GM21723 (cell line): ENCODE measurements around the gene DYNLRB2.

Experiments
- ATAC-seq: cut with Tn5 transposase; IDR thresholded peaks from one replicate; pipeline ENCODE4 v1.9.1; 2021; ENCODE audit warnings: mild to moderate bottlenecking, moderate library complexity; ENCODE audit not compliant: unreplicated experiment

Gene DYNLRB2

DNA sequence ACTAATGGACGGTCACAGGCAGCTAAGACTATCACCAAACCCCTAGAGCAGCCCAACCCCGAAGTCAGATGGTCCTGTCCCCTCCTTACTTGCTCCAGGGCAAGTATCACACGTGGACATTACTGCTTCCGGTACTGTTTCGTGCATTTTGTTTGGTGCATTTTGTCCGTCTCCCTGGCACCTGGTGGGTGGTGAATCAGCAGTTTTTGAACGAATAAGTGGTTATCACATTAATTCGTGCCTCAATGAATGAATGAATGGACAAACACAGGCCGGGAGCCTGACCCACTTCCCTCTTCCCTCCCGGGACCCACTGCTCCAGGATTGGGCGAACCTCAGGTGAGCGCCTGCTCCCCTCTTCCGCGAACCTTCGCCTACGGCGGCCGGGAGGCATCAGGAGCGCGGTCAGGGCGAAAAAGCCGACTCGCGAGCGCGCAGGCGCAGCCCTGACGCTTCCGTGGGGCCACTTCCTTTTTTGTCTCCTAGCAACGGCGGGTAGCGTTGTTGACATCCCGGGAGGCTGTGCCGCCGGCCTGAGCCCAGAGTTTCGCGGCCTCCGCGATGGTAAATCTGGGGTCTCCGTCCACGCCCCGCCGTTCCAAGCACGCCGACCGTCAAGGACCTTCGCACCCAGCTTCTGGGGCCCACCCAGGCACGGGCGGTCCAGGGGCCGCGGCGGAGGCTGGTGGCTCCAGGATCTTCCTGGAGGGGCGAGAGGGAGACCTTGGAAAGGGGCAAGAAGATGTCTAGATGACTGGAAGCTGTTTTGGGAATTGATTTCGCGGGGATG, at the start of gene DYNLRB2:
Gene DYNLRB2, plus strand, starts transcription at position 478 of the 790 bp plus-strand sequence. Its CDS starts 84 bp downstream, at position 562.
- peak; percentile 99 for ATAC-seq

DNA sequence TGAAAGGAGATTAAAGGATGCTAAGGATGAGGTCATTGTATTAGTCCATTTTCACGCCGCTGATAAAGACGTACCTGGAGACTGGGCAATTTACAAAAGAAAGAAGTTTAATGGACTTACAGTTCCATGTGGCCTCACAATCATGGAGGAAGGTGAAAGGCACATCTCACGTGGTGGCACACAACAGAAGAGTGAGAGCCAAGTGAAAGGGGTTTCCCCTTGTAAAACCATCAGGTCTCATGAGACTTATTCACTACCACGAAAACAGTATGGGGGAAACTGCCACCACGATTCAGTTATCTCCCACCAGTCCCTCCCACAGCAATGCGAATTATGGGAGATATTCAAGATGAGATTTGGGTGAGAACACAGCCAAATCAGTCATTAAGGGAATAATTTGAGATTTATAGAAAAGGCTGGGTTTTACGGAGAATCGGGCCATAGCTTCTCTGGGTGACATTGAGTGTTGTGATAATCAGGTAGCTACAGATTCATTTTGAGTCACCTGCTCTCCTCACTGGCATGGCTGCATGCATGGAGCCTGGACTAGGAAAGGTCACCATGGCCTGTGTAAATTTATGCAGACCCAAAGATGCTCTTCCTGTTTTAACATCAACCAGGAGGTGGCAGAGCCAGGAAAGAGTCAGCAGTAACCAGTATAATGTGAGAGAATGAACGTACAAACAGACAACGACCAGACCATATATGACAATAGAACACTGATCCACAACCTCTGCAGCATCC, 40.5 kb upstream of the DYNLRB2 start:
- no peak for ATAC-seq

- ATAC-seq, result no peak
Measured at GRCh38 chr16:80500961-80501525, 39.8 kb upstream of the DYNLRB2 start.

GRCh38 chr16:80503107-80503506, 37.7 kb upstream of the DYNLRB2 start:
- ATAC-seq, result no peak

GRCh38 chr16:80507538-80507937, 33.3 kb upstream of the DYNLRB2 start:
- ATAC-seq, result no peak

DNA sequence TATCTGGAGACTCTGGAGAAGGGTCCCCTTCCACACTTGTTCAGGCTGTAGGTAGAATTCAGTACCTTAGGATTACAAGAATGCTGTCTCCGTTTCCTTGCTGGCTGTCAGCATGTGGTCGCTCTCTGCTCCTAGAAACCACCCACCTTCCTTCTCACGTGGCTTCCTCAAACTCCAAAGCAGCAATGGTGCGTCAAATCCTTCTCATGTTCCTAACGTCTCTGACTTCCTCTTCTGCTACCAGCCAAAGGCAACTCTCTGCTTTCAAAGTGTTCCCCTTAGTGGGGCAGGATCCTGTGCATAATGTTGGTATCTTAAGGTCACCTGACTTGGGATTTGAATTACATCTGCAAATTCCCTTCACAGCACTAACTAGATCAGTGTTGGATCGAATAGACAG, 30.9 kb upstream of the DYNLRB2 start:
- ATAC-seq, result no peak

GRCh38 chr16:80511824-80512592, 28.8 kb upstream of the DYNLRB2 start:
- no peak for ATAC-seq

GRCh38 chr16:80512593-80512853, 28.3 kb upstream of the DYNLRB2 start:
- no peak for ATAC-seq

DNA sequence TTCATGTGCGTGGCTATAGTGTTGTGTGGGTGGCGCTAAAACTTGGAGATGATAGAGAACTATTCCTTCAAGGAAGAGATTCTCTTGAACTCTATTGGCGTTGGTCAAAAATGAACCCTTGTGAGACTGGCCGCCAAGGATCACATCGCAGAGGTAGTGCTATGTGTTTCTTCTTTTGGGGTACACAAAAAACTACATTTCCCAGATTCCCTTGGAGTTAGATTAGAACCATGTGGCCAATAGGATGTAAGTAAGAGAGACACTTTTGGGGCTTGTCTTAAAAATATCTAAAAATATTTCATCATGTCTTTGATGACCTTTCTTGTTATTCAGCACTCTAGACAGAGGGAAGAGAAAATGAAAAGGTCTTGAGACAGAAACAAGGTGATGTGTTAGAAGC, 25.4 kb upstream of the DYNLRB2 start:
- ATAC-seq, result no peak

DNA sequence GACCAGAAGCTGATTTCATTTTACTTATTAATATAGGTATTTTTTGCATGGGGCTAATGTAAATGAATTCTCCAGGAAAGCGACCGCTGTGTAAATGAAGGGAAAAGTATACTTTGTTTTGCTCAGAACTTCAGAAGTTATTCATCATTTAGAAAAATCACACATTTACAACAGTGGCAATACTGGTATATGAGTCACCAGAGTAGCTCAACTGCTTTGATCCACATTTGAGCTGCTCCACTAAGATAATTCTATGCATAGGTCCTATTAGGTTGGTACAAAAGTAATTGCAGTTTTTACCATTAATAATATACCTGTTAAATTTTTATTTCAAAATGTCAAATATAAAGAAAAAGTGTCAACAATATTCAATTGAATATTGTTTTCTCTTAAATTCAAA, 22.9 kb upstream of the DYNLRB2 start:
- no peak for ATAC-seq

GRCh38 chr16:80518436-80518835, 22.4 kb upstream of the DYNLRB2 start:
- no peak for ATAC-seq

GRCh38 chr16:80519189-80519588, 21.6 kb upstream of the DYNLRB2 start:
- ATAC-seq, result no peak

DNA sequence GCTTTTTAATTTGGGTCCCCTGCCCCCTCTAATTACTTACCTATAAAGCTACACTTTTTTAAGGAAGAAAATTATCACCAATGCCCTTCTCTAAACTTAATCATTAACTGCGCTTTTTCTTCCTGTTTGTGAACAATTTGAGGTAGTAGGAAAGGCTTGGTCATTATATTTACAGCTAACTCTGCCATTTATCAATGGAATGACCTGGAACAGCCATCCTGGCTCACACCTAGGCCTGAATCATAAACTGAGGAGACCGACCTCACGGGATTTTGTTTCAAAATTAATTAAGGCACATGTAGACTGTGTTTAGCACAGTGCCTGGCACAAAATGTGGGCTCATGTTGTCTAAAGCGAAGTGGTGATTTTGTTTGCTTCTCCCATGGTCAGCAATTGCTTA, 15.4 kb upstream of the DYNLRB2 start:
- ATAC-seq, result no peak

GRCh38 chr16:80526418-80527061, 14.3 kb upstream of the DYNLRB2 start:
- no peak for ATAC-seq

DNA sequence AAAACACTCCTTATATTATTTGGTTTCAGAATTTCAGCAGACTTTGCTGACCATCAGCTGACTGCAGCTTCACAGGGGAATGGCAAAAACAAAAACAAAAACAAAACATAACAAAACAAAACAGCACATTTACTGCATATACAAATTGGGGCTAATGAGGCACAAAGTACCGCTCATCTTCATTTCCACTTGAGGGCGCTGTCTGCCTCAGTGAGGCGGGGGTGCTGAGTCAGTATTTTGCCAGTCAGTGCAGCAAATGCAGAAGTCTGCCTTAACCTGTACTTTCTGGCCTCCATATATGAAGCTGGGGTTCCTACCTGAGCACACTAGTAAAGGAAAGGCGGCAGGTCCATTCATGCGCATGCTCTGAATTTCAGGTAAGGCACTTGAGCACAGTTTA, 13.5 kb upstream of the DYNLRB2 start:
- no peak for ATAC-seq

GRCh38 chr16:80530479-80530878, 10.3 kb upstream of the DYNLRB2 start:
- ATAC-seq, result no peak

DNA sequence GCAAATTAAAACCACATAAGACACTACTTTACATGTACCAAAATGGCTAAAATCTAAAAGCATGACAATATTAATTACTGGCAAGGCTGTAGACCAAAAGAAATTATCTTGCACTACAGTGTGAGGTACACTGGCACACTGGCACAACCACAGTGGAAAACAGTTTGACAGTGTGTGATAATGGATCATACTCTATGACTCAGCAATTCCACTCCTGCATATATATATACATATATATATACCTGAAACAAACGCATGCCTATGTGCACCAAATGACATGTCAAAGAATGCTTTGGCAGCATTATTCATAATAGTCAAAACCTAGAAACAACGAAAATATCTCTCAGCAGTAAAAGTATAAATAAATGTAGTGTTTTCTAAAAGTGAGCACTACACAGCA, 4.6 kb upstream of the DYNLRB2 start:
- no peak for ATAC-seq

GRCh38 chr16:80541306-80541694, 507 bp downstream of the DYNLRB2 start:
- no peak for ATAC-seq

GRCh38 chr16:80543162-80543561, 2.4 kb downstream of the DYNLRB2 start:
- ATAC-seq, result no peak

- no peak for ATAC-seq
Measured at GRCh38 chr16:80544326-80544725, 3.5 kb downstream of the DYNLRB2 start.

DNA sequence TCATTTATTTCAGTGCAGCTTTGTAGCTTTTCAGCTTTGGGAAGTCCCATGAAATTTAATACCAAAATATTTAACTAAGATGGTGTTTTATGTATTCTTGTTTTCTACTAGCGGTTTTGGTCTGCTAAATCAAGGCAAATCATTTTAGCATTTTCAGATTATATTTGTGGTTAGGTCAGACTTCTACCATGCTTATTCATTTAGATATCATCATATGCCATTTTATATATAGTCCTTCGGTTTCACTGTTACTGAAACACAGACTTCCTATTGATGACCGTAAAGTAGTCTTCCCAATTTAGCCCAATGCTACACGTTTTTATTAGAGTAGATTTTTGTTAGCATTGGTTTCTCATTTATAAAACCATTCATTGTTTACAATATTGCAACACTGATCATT, 5.5 kb downstream of the DYNLRB2 start:
- ATAC-seq, result no peak
